ENCODE results near the gene ATP13A3.
A peak's percentile ranks its signal among the peaks of the same experiment; 100 is the strongest.

ATP13A3 gene

GRCh38 chr3:194379651-194380050, 107.2 kb downstream of the ATP13A3 start:
- Histone ChIP-seq H3K79me1 (ENCODE audit: low read depth, low read length) (no peaks in the 10 kb centered on the region), H3K9me3 (replicated peaks in 1 of 2; ENCODE audit: control insufficient read depth in 2 of 2, insufficient read depth in 1 of 2, low read depth in 1 of 2, low read length in 2 of 2) (peaks cover 0 to 1% of the 10 kb centered on the region in 2 donors), H3K4me3 (ENCODE audit: low read length in 2 of 2) (no peak overlapping the region), H3K27me3 (ENCODE audit: control insufficient read depth in 3 of 3, insufficient read depth in 3 of 3, low read depth in 1 of 3, low read length in 3 of 3) (peaks cover 0 to 20% (median 0%) of the 10 kb centered on the region in 3 experiments), H3K9ac (ENCODE audit: low read depth, low read length, poor library complexity) (no peak overlapping the region), H3K23ac (ENCODE audit: low read depth, low read length, poor library complexity) (no peak overlapping the region), H3K18ac (ENCODE audit: low read length) (no peak overlapping the region), H2BK120ac (ENCODE audit: low read depth, low read length) (no peak overlapping the region), H2BK5ac (ENCODE audit: low read length) (peak overlapping the region; percentile 4), H2AK5ac (ENCODE audit: low read depth, low read length) (no peak overlapping the region), H2BK15ac (ENCODE audit: low read length) (no peak overlapping the region), H4K91ac (ENCODE audit: low read depth, low read length, poor library complexity) (no peak overlapping the region), H3K27ac (replicated peaks; ENCODE audit: low read length) (peak overlapping the region; percentile 5), H3K4ac (ENCODE audit: low read length) (no peak overlapping the region), H2BK12ac (ENCODE audit: low read length) (no peak overlapping the region), H3K4me1 (ENCODE audit: control insufficient read depth in 2 of 2, insufficient read depth in 1 of 2, low read depth in 1 of 2, low read length in 2 of 2) (peaks cover 9 to 34% of the 10 kb centered on the region in 2 donors), H4K8ac (ENCODE audit: low read depth, low read length) (no peak overlapping the region), H3K36me3 (replicated peaks in 1 of 2; ENCODE audit: control insufficient read depth in 2 of 2, insufficient read depth in 2 of 2, low read length in 2 of 2) (no peaks in the 10 kb centered on the region), H2AFZ (ENCODE audit: low read length) (no peak overlapping the region), H3K14ac (ENCODE audit: low read length) (no peak overlapping the region), H3K4me2 (ENCODE audit: insufficient read depth, low read length, poor library complexity, severe bottlenecking) (no peak overlapping the region)
- no CpG with 5 or more reads among the region's 9 CpGs for WGBS, 2 donors (ENCODE audit: extremely low coverage in 2 of 2, insufficient read length in 2 of 2, insufficient replicate concordance in 1 of 2)
- DNase-seq (ENCODE audit: low spot score), result no peak

GRCh38 chr3:194379231-194379630, 107.6 kb downstream of the ATP13A3 start:
- WGBS, 2 donors (ENCODE audit: extremely low coverage in 2 of 2, insufficient read length in 2 of 2, insufficient replicate concordance in 1 of 2), result no CpG with 5 or more reads among the region's 6 CpGs

GRCh38 chr3:194377708-194378107, 109.1 kb downstream of the ATP13A3 start:
- H3K4me2 ChIP-seq (ENCODE audit: insufficient read depth, low read length, poor library complexity, severe bottlenecking), result no peak overlapping the region
- H3K18ac ChIP-seq (ENCODE audit: low read length), result no peak overlapping the region
- H4K8ac ChIP-seq (ENCODE audit: low read depth, low read length), result no peak overlapping the region
- no peak overlapping the region for H3K23ac ChIP-seq (ENCODE audit: low read depth, low read length, poor library complexity)
- no peak overlapping the region for H2AK5ac ChIP-seq (ENCODE audit: low read depth, low read length)
- H3K79me1 ChIP-seq (ENCODE audit: low read depth, low read length), result no peaks in the 10 kb centered on the region
- H2AFZ ChIP-seq (ENCODE audit: low read length), result no peak overlapping the region
- DNase-seq (ENCODE audit: low spot score), result no peak
- H3K36me3 ChIP-seq (replicated peaks in 1 of 2; ENCODE audit: control insufficient read depth in 2 of 2, insufficient read depth in 2 of 2, low read length in 2 of 2), result no peaks in the 10 kb centered on the region
- H3K9me3 ChIP-seq (replicated peaks in 1 of 2; ENCODE audit: control insufficient read depth in 2 of 2, insufficient read depth in 1 of 2, low read depth in 1 of 2, low read length in 2 of 2), result no peaks in the 10 kb centered on the region
- H3K4me3 ChIP-seq (ENCODE audit: low read length in 2 of 2), result no peak overlapping the region
- H2BK120ac ChIP-seq (ENCODE audit: low read depth, low read length), result no peak overlapping the region
- H3K4me1 ChIP-seq (ENCODE audit: control insufficient read depth in 2 of 2, insufficient read depth in 1 of 2, low read depth in 1 of 2, low read length in 2 of 2), result peaks cover 7 to 23% of the 10 kb centered on the region in 2 donors
- no peak overlapping the region for H2BK5ac ChIP-seq (ENCODE audit: low read length)
- H3K27ac ChIP-seq (replicated peaks; ENCODE audit: low read length), result no peak overlapping the region
- H4K91ac ChIP-seq (ENCODE audit: low read depth, low read length, poor library complexity), result no peak overlapping the region
- H3K14ac ChIP-seq (ENCODE audit: low read length), result no peak overlapping the region
- H2BK15ac ChIP-seq (ENCODE audit: low read length), result no peak overlapping the region
- H3K9ac ChIP-seq (ENCODE audit: low read depth, low read length, poor library complexity), result no peak overlapping the region
- no CpG with 5 or more reads among the region's 1 CpG for WGBS, 2 donors (ENCODE audit: extremely low coverage in 2 of 2, insufficient read length in 2 of 2, insufficient replicate concordance in 1 of 2)
- H3K4ac ChIP-seq (ENCODE audit: low read length), result no peak overlapping the region
- peaks cover 0 to 20% (median 0%) of the 10 kb centered on the region in 3 experiments for H3K27me3 ChIP-seq (ENCODE audit: control insufficient read depth in 3 of 3, insufficient read depth in 3 of 3, low read depth in 1 of 3, low read length in 3 of 3)
- no peak overlapping the region for H2BK12ac ChIP-seq (ENCODE audit: low read length)

More at GRCh38 chr3:194379231-194379630, 107.6 kb downstream of the ATP13A3 start:
- Histone ChIP-seq H2AK5ac (ENCODE audit: low read depth, low read length) (no peak overlapping the region), H2BK12ac (ENCODE audit: low read length) (no peak overlapping the region), H3K4me1 (ENCODE audit: control insufficient read depth in 2 of 2, insufficient read depth in 1 of 2, low read depth in 1 of 2, low read length in 2 of 2) (peaks cover 8 to 34% of the 10 kb centered on the region in 2 donors), H3K27ac (replicated peaks; ENCODE audit: low read length) (no peak overlapping the region), H3K36me3 (replicated peaks in 1 of 2; ENCODE audit: control insufficient read depth in 2 of 2, insufficient read depth in 2 of 2, low read length in 2 of 2) (no peaks in the 10 kb centered on the region), H3K4ac (ENCODE audit: low read length) (no peak overlapping the region), H3K4me2 (ENCODE audit: insufficient read depth, low read length, poor library complexity, severe bottlenecking) (no peak overlapping the region), H3K27me3 (ENCODE audit: control insufficient read depth in 3 of 3, insufficient read depth in 3 of 3, low read depth in 1 of 3, low read length in 3 of 3) (peaks cover 0 to 20% (median 0%) of the 10 kb centered on the region in 3 experiments), H3K23ac (ENCODE audit: low read depth, low read length, poor library complexity) (no peak overlapping the region), H3K18ac (ENCODE audit: low read length) (no peak overlapping the region), H2BK5ac (ENCODE audit: low read length) (peak overlapping the region; percentile 4), H4K91ac (ENCODE audit: low read depth, low read length, poor library complexity) (no peak overlapping the region), H3K79me1 (ENCODE audit: low read depth, low read length) (no peaks in the 10 kb centered on the region), H2BK15ac (ENCODE audit: low read length) (no peak overlapping the region), H2AFZ (ENCODE audit: low read length) (no peak overlapping the region), H2BK120ac (ENCODE audit: low read depth, low read length) (no peak overlapping the region), H4K8ac (ENCODE audit: low read depth, low read length) (no peak overlapping the region), H3K9ac (ENCODE audit: low read depth, low read length, poor library complexity) (no peak overlapping the region), H3K14ac (ENCODE audit: low read length) (no peak overlapping the region), H3K4me3 (ENCODE audit: low read length in 2 of 2) (no peak overlapping the region), H3K9me3 (replicated peaks in 1 of 2; ENCODE audit: control insufficient read depth in 2 of 2, insufficient read depth in 1 of 2, low read depth in 1 of 2, low read length in 2 of 2) (no peaks in the 10 kb centered on the region)
- DNase-seq (ENCODE audit: low spot score), result no peak

GRCh38 chr3:194376241-194376560, 110.6 kb downstream of the ATP13A3 start:
- H3K4me2 ChIP-seq (ENCODE audit: insufficient read depth, low read length, poor library complexity, severe bottlenecking), result no peak overlapping the region
- H3K4me1 ChIP-seq (ENCODE audit: control insufficient read depth in 2 of 2, insufficient read depth in 1 of 2, low read depth in 1 of 2, low read length in 2 of 2), result peaks cover 4 to 18% of the 10 kb centered on the region in 2 donors
- H3K79me1 ChIP-seq (ENCODE audit: low read depth, low read length), result no peaks in the 10 kb centered on the region
- H3K14ac ChIP-seq (ENCODE audit: low read length), result no peak overlapping the region
- H3K18ac ChIP-seq (ENCODE audit: low read length), result no peak overlapping the region
- H3K9me3 ChIP-seq (replicated peaks in 1 of 2; ENCODE audit: control insufficient read depth in 2 of 2, insufficient read depth in 1 of 2, low read depth in 1 of 2, low read length in 2 of 2), result no peaks in the 10 kb centered on the region
- WGBS, 2 donors (ENCODE audit: extremely low coverage in 2 of 2, insufficient read length in 2 of 2, insufficient replicate concordance in 1 of 2), result no CpG with 5 or more reads among the region's 10 CpGs
- no peak overlapping the region for H3K4me3 ChIP-seq (ENCODE audit: low read length in 2 of 2)
- no peak overlapping the region for H3K23ac ChIP-seq (ENCODE audit: low read depth, low read length, poor library complexity)
- no peak overlapping the region for H2AK5ac ChIP-seq (ENCODE audit: low read depth, low read length)
- no peak overlapping the region for H3K27ac ChIP-seq (replicated peaks; ENCODE audit: low read length)
- H3K36me3 ChIP-seq (replicated peaks in 1 of 2; ENCODE audit: control insufficient read depth in 2 of 2, insufficient read depth in 2 of 2, low read length in 2 of 2), result no peaks in the 10 kb centered on the region
- H3K27me3 ChIP-seq (ENCODE audit: control insufficient read depth in 3 of 3, insufficient read depth in 3 of 3, low read depth in 1 of 3, low read length in 3 of 3), result peaks cover 0 to 27% (median 0%) of the 10 kb centered on the region in 3 experiments
- H2BK5ac ChIP-seq (ENCODE audit: low read length), result no peak overlapping the region
- no peak overlapping the region for H3K9ac ChIP-seq (ENCODE audit: low read depth, low read length, poor library complexity)
- peak overlapping the region; percentile 68 for H2BK12ac ChIP-seq (ENCODE audit: low read length)
- DNase-seq (ENCODE audit: low spot score), result no peak
- H2BK15ac ChIP-seq (ENCODE audit: low read length), result no peak overlapping the region
- no peak overlapping the region for H4K91ac ChIP-seq (ENCODE audit: low read depth, low read length, poor library complexity)
- H3K4ac ChIP-seq (ENCODE audit: low read length), result no peak overlapping the region
- H2BK120ac ChIP-seq (ENCODE audit: low read depth, low read length), result no peak overlapping the region
- H2AFZ ChIP-seq (ENCODE audit: low read length), result peak overlapping the region; percentile 7
- no peak overlapping the region for H4K8ac ChIP-seq (ENCODE audit: low read depth, low read length)

All from neuronal stem cell (in vitro differentiated cells).